A549 (cell line): ENCODE measurements around the gene SH3BP5.

Experiments
- CTCF ChIP-seq: fragments of >200 bp; sonication (Bioruptor Twin); formaldehyde crosslinking; IDR thresholded peaks from 3 replicates; pipeline ENCODE4 v1.5.1; 2016
- FOSL2 ChIP-seq, 2 experiments: fragments of 450-650 bp in 1 of 2; fragments of >200 bp in 1 of 2; sonication (Bioruptor Twin) in 1 of 2; formaldehyde crosslinking; IDR thresholded peaks; 2 replicates each; pipeline versions ENCODE4 v1.5.0 to v1.6.1; 2016 to 2020; ENCODE audit warnings: mild to moderate bottlenecking in 1 of 2, moderate library complexity in 1 of 2
- POLR2A ChIP-seq: IDR thresholded peaks from 2 replicates; pipeline ENCODE4 v1.6.1; 2012; ENCODE audit warnings: mild to moderate bottlenecking, low read length
- RCOR1 ChIP-seq: fragments of 150-350 bp; IDR thresholded peaks from 2 replicates; pipeline ENCODE4 v1.6.1; 2014; ENCODE audit warnings: antibody characterized with exemption, low read length, low read depth

- TF ChIP-seq CTCF (peak; percentile 23; the same call in 1 of the 3 replicates), POLR2A (no peak), FOSL2 (IDR thresholded peaks at IDR 0.05) (no peak), FOSL2 (CRISPR knock-in tag; IDR thresholded peaks at IDR 0.05) (no peak), RCOR1 (no peak)
Measured at GRCh38 chr3:15241341-15241740, 91.0 kb downstream of the SH3BP5 start.
